ENCODE results near the gene RIMS4.

Gene RIMS4

DNA sequence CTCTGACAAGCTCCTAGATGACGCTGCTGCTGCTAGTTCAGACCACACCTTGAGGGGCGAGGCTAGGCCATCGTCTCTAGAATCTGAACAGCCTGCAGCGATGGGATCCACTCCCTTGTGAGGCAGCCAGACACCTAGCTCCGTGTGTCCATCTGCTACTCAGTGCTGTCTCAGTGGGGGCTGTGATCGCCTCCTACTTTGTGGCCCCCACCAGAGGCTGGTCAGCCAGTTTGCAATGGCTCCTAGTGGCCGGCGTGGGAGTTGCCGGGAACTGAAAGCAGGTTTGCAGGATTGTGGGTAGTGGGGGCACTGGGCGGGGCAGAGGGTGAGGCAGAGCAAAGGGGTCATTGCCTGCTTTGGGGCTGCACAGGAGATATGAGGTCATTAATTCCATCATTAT, 92.4 kb downstream of the RIMS4 start:
- Histone ChIP-seq H3K36me3 (ENCODE audit: control insufficient read depth in 1 of 2, insufficient read depth in 2 of 2, low read length in 2 of 2) (no peaks in the 10 kb centered on the region), H3K9ac (ENCODE audit: low read depth in 1 of 2, low read length in 2 of 2) (no peak overlapping the region), H3K4me1 (ENCODE audit: control insufficient read depth in 1 of 2, insufficient read depth in 2 of 2, low read length in 2 of 2) (peaks cover 10 to 11% of the 10 kb centered on the region in 2 donors), H3K9me3 (ENCODE audit: control insufficient read depth in 1 of 2, low read length in 2 of 2) (no peaks in the 10 kb centered on the region), H3K27ac (ENCODE audit: low read depth, low read length) (no peak overlapping the region), H3K4me3 (ENCODE audit: low read depth in 1 of 2, low read length in 2 of 2) (no peak overlapping the region), H3K27me3 (ENCODE audit: control insufficient read depth in 1 of 2, insufficient read depth in 2 of 2, low read length in 2 of 2) (no peaks in the 10 kb centered on the region)

DNA sequence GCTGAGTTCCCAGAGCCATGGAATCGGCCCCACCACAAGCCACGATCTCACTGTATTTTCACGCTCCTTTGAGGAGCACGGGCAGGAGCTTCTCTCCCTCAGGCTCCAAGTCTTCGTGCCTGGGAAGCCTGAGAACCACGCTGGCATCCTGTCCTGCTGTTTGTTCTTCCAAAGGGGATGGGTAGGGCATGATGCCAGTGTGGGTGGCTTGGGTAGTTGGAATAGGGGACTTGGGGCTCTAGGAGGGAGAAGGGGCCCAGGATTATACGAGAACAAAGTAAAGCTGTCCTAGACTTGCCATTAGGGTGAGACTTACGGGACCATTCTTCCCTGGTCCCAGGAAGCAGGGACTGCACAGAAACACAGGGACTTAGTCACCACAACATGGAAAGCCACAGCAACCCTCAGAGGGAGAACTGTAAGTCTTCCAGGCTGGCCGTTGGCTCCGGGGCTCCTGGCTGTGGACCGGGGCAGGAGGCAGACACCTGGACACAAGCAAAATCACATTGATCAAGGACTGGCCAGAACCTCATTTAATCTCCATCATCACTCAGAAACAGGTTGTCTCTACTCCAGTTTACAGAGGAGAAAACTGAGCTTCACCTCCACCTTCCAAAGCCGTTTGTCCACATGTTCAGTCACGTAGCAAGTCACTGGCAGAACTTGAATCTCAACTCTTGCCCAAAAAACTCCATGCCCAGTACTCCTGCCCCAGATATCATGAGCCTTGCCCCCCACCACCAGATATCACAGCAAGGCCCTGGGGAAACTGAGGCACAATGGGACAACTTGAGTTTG, 93.8 kb downstream of the RIMS4 start:
- Histone ChIP-seq H3K27ac (ENCODE audit: low read depth, low read length) (no peak overlapping the region), H3K27me3 (ENCODE audit: control insufficient read depth in 1 of 2, insufficient read depth in 2 of 2, low read length in 2 of 2) (no peaks in the 10 kb centered on the region), H3K4me3 (ENCODE audit: low read depth in 1 of 2, low read length in 2 of 2) (no peak overlapping the region), H3K9me3 (ENCODE audit: control insufficient read depth in 1 of 2, low read length in 2 of 2) (no peaks in the 10 kb centered on the region), H3K36me3 (ENCODE audit: control insufficient read depth in 1 of 2, insufficient read depth in 2 of 2, low read length in 2 of 2) (no peaks in the 10 kb centered on the region), H3K9ac (ENCODE audit: low read depth in 1 of 2, low read length in 2 of 2) (no peak overlapping the region), H3K4me1 (ENCODE audit: control insufficient read depth in 1 of 2, insufficient read depth in 2 of 2, low read length in 2 of 2) (peaks cover 10 to 11% of the 10 kb centered on the region in 2 donors)

- H3K4me1 ChIP-seq (ENCODE audit: control insufficient read depth in 1 of 2, insufficient read depth in 2 of 2, low read length in 2 of 2) = peaks cover 10 to 11% of the 10 kb centered on the region in 2 donors
These were observed 94.6 kb downstream of the RIMS4 start for GRCh38 chr20:44715499-44716308.

DNA sequence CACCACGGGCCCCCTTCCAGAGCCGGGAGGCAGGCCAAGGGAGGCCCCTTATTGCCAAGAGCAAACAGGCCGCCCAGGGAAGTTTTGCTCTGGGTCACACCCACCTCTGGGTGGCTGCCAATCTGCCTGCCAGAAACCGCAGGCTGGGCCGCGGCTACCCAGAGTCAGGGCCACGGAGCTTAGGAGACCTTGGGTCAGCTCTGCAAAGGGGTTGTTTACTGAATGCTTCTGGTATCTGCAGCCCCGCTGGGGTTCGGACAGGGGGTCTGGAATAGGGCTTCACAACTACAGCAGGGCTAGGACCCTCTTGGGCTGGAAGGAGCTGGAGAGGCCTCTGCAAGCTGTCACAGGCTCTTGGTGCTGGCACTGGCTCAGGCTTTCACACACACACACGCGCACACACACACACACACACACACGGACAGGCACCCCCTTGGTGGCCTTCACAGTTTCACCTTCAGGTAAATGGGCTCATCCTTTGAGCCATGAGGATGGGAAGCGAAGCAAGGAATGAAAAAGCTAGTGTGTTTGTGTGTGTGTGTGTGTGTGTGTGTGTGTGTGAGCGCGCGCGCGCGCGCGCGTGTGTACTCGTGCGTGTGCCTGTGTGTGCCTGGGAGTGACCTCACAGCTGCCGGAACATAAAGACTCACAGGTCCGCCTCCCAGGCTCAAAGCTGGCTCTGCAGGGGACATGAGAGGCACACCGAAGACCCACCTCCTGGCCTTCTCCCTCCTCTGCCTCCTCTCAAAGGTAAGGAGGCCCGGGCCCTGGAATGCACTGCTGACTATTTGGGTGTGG, 95.4 kb downstream of the RIMS4 start, which contains the start of gene CCN5:
Gene CCN5, plus strand, starts transcription at position 669 of the 798 bp plus-strand sequence. Its CDS starts 22 bp downstream, at position 691.
- H3K4me1 ChIP-seq (ENCODE audit: control insufficient read depth in 1 of 2, insufficient read depth in 2 of 2, low read length in 2 of 2) = peaks cover 10 to 11% of the 10 kb centered on the region in 2 donors
- no peak within 1 kb of the TSS for H3K9ac ChIP-seq (ENCODE audit: low read depth in 1 of 2, low read length in 2 of 2)
- H3K9me3 ChIP-seq (ENCODE audit: control insufficient read depth in 1 of 2, low read length in 2 of 2) = no peaks in the 10 kb centered on the region
- peak within 1 kb of the TSS in 1 of 2 donors; percentile 36 for H3K4me3 ChIP-seq (ENCODE audit: low read depth in 1 of 2, low read length in 2 of 2)
- no peaks in the 10 kb centered on the region for H3K36me3 ChIP-seq (ENCODE audit: control insufficient read depth in 1 of 2, insufficient read depth in 2 of 2, low read length in 2 of 2)
- H3K27ac ChIP-seq (ENCODE audit: low read depth, low read length) = no peak within 1 kb of the TSS
- H3K27me3 ChIP-seq (ENCODE audit: control insufficient read depth in 1 of 2, insufficient read depth in 2 of 2, low read length in 2 of 2) = no peaks in the 10 kb centered on the region

More at GRCh38 chr20:44715499-44716308, 94.6 kb downstream of the RIMS4 start:
- Histone ChIP-seq H3K9me3 (ENCODE audit: control insufficient read depth in 1 of 2, low read length in 2 of 2) (no peaks in the 10 kb centered on the region), H3K4me3 (ENCODE audit: low read depth in 1 of 2, low read length in 2 of 2) (no peak overlapping the region), H3K27ac (ENCODE audit: low read depth, low read length) (no peak overlapping the region), H3K9ac (ENCODE audit: low read depth in 1 of 2, low read length in 2 of 2) (no peak overlapping the region), H3K36me3 (ENCODE audit: control insufficient read depth in 1 of 2, insufficient read depth in 2 of 2, low read length in 2 of 2) (no peaks in the 10 kb centered on the region), H3K27me3 (ENCODE audit: control insufficient read depth in 1 of 2, insufficient read depth in 2 of 2, low read length in 2 of 2) (no peaks in the 10 kb centered on the region)

DNA sequence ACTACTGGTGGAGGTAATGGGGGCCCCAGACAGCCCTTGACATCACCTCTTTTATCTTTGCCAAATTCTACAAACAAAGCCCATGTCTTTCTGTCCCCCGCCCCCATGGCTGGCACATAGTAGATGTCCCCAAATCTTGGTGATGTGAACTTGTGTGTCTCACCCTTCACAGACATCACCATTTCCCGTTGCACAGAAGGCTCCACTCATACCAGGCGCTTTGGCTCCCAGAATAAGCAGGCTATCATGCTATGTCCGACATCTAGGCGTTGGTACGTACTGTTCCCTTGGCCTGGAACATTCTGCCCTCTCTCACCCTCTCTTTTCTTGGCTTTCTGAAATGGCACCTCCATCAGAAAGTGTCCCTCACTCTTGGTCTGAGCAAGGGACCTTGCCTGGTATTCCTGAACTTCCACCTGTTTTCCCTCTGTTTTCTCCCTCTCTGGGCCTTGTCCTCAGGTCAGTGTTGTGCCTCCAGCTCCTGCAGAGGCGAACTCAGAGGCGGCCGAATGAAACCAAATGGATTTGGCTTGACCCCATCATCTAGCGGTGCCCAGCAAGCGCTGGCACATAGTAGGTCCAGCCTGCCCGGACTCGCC, 96.1 kb downstream of the RIMS4 start:
- Histone ChIP-seq H3K9ac (ENCODE audit: low read depth in 1 of 2, low read length in 2 of 2) (no peak overlapping the region), H3K4me3 (ENCODE audit: low read depth in 1 of 2, low read length in 2 of 2) (no peak overlapping the region), H3K27me3 (ENCODE audit: control insufficient read depth in 1 of 2, insufficient read depth in 2 of 2, low read length in 2 of 2) (no peaks in the 10 kb centered on the region)

GRCh38 chr20:44711237-44711636, 99.1 kb downstream of the RIMS4 start:
- no peak overlapping the region for H3K9ac ChIP-seq (ENCODE audit: low read depth in 1 of 2, low read length in 2 of 2)
- no peak overlapping the region for H3K4me3 ChIP-seq (ENCODE audit: low read depth in 1 of 2, low read length in 2 of 2)
- no peak overlapping the region for H3K27ac ChIP-seq (ENCODE audit: low read depth, low read length)
- no peaks in the 10 kb centered on the region for H3K9me3 ChIP-seq (ENCODE audit: control insufficient read depth in 1 of 2, low read length in 2 of 2)
- no peaks in the 10 kb centered on the region for H3K27me3 ChIP-seq (ENCODE audit: control insufficient read depth in 1 of 2, insufficient read depth in 2 of 2, low read length in 2 of 2)
- H3K36me3 ChIP-seq (ENCODE audit: control insufficient read depth in 1 of 2, insufficient read depth in 2 of 2, low read length in 2 of 2) = no peaks in the 10 kb centered on the region
- peaks cover 10 to 11% of the 10 kb centered on the region in 2 donors for H3K4me1 ChIP-seq (ENCODE audit: control insufficient read depth in 1 of 2, insufficient read depth in 2 of 2, low read length in 2 of 2)

More for the DNA sequence above, 96.1 kb downstream of the RIMS4 start:
- no peaks in the 10 kb centered on the region for H3K9me3 ChIP-seq (ENCODE audit: control insufficient read depth in 1 of 2, low read length in 2 of 2)
- no peaks in the 10 kb centered on the region for H3K36me3 ChIP-seq (ENCODE audit: control insufficient read depth in 1 of 2, insufficient read depth in 2 of 2, low read length in 2 of 2)
- H3K4me1 ChIP-seq (ENCODE audit: control insufficient read depth in 1 of 2, insufficient read depth in 2 of 2, low read length in 2 of 2) = peaks cover 10 to 11% of the 10 kb centered on the region in 2 donors
- H3K27ac ChIP-seq (ENCODE audit: low read depth, low read length) = no peak overlapping the region

- Histone ChIP-seq H3K27ac (ENCODE audit: low read depth, low read length) (no peak overlapping the region), H3K4me1 (ENCODE audit: control insufficient read depth in 1 of 2, insufficient read depth in 2 of 2, low read length in 2 of 2) (peaks cover 7 to 8% of the 10 kb centered on the region in 2 donors), H3K27me3 (ENCODE audit: control insufficient read depth in 1 of 2, insufficient read depth in 2 of 2, low read length in 2 of 2) (no peaks in the 10 kb centered on the region), H3K9ac (ENCODE audit: low read depth in 1 of 2, low read length in 2 of 2) (no peak overlapping the region), H3K4me3 (ENCODE audit: low read depth in 1 of 2, low read length in 2 of 2) (no peak overlapping the region), H3K9me3 (ENCODE audit: control insufficient read depth in 1 of 2, low read length in 2 of 2) (no peaks in the 10 kb centered on the region), H3K36me3 (ENCODE audit: control insufficient read depth in 1 of 2, insufficient read depth in 2 of 2, low read length in 2 of 2) (no peaks in the 10 kb centered on the region)
These were observed 100.5 kb downstream of the RIMS4 start for GRCh38 chr20:44709797-44710196.

DNA sequence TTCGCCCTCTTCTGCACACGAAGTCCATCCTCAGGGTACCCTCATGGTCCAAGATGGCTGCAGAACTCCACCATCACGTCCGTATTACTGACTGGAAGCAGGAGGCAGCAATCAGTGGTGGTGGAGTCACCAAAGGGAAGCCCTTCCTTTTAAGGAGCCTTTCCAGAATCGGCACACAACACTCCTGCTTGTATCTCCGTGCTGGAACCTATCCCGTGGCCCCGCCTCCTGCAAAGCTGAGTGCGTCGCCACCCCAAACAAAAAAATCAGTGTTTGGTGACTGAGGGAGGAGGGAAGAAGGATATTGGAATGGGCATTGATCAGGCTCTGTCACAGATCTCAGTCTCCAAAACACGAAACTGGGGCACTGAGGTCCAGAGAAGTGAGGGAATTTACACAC, 101.0 kb downstream of the RIMS4 start:
- no peaks in the 10 kb centered on the region for H3K36me3 ChIP-seq (ENCODE audit: control insufficient read depth in 1 of 2, insufficient read depth in 2 of 2, low read length in 2 of 2)
- H3K9ac ChIP-seq (ENCODE audit: low read depth in 1 of 2, low read length in 2 of 2) = no peak overlapping the region
- H3K4me3 ChIP-seq (ENCODE audit: low read depth in 1 of 2, low read length in 2 of 2) = no peak overlapping the region
- H3K9me3 ChIP-seq (ENCODE audit: control insufficient read depth in 1 of 2, low read length in 2 of 2) = no peaks in the 10 kb centered on the region
- H3K4me1 ChIP-seq (ENCODE audit: control insufficient read depth in 1 of 2, insufficient read depth in 2 of 2, low read length in 2 of 2) = peaks cover 3 to 4% of the 10 kb centered on the region in 2 donors
- H3K27me3 ChIP-seq (ENCODE audit: control insufficient read depth in 1 of 2, insufficient read depth in 2 of 2, low read length in 2 of 2) = no peaks in the 10 kb centered on the region
- no peak overlapping the region for H3K27ac ChIP-seq (ENCODE audit: low read depth, low read length)

GRCh38 chr20:44707018-44707579, 103.2 kb downstream of the RIMS4 start:
- Histone ChIP-seq H3K4me3 (ENCODE audit: low read depth in 1 of 2, low read length in 2 of 2) (no peak overlapping the region), H3K27ac (ENCODE audit: low read depth, low read length) (no peak overlapping the region), H3K9me3 (ENCODE audit: control insufficient read depth in 1 of 2, low read length in 2 of 2) (no peaks in the 10 kb centered on the region), H3K9ac (ENCODE audit: low read depth in 1 of 2, low read length in 2 of 2) (no peak overlapping the region), H3K27me3 (ENCODE audit: control insufficient read depth in 1 of 2, insufficient read depth in 2 of 2, low read length in 2 of 2) (no peaks in the 10 kb centered on the region), H3K36me3 (ENCODE audit: control insufficient read depth in 1 of 2, insufficient read depth in 2 of 2, low read length in 2 of 2) (no peaks in the 10 kb centered on the region), H3K4me1 (ENCODE audit: control insufficient read depth in 1 of 2, insufficient read depth in 2 of 2, low read length in 2 of 2) (no peaks in the 10 kb centered on the region)

Measured in duodenal mucosa (tissue), 2 donors.